PFSK-1 (cell line): ENCODE results near the gene ZNF202.

ENCODE experiments used
- FOXP2 ChIP-seq: optimal IDR thresholded peaks from 2 replicates; pipeline ENCODE3; 2011; ENCODE audit warnings: borderline replicate concordance, control low read depth, inconsistent platforms; ENCODE audit not compliant: insufficient read depth; ENCODE audit errors: extremely low read length, extremely low read depth
- POLR2AphosphoS5 ChIP-seq: IDR thresholded peaks from 2 replicates; pipeline ENCODE4 v1.6.1; 2012; ENCODE audit warnings: low read depth, mild to moderate bottlenecking, control low read depth, low read length, moderate library complexity
- SIN3A ChIP-seq: IDR thresholded peaks from 2 replicates; pipeline ENCODE4 v1.6.1; 2012; ENCODE audit warnings: mild to moderate bottlenecking, low read length, moderate library complexity, borderline replicate concordance; ENCODE audit not compliant: insufficient read depth
- TAF1 ChIP-seq: IDR thresholded peaks from 2 replicates; pipeline ENCODE4 v1.6.1; 2012; ENCODE audit warnings: low read length, control low read depth, borderline replicate concordance; ENCODE audit not compliant: insufficient read depth
- TF ChIP-seq, protein P1 (sequence below), 2 experiments: IDR thresholded peaks; 2 replicates each; pipeline versions ENCODE4 v1.6.1 to v1.8.0; 2011 to 2012; ENCODE audit warnings: low read depth in 2 of 2, low read length in 2 of 2, control low read depth in 1 of 2, inconsistent platforms in 1 of 2, mild to moderate bottlenecking in 1 of 2, moderate library complexity in 1 of 2; ENCODE audit not compliant: insufficient read depth in 1 of 2

DNA sequence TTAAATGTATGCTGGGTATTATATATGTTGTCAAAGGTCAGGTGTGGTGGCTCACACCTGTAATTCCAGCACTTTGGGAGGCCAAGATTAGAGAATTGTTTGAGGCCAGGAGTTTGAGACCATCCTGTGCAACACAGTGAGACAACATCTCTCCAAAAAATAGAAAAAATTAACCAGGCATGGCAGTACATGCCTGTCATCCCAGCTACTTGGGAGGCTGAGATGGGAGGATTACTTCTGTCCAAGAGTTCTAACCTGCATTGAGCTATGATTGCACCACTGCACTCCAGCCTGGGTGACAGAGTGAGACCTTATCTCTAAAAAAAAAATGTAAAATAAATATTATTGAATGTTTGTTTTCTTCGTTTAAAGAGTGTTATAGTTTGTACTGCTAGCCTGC, 24.1 kb upstream of the ZNF202 start:
- TF ChIP-seq POLR2AphosphoS5, result no peak
- TF ChIP-seq, protein P1, sequence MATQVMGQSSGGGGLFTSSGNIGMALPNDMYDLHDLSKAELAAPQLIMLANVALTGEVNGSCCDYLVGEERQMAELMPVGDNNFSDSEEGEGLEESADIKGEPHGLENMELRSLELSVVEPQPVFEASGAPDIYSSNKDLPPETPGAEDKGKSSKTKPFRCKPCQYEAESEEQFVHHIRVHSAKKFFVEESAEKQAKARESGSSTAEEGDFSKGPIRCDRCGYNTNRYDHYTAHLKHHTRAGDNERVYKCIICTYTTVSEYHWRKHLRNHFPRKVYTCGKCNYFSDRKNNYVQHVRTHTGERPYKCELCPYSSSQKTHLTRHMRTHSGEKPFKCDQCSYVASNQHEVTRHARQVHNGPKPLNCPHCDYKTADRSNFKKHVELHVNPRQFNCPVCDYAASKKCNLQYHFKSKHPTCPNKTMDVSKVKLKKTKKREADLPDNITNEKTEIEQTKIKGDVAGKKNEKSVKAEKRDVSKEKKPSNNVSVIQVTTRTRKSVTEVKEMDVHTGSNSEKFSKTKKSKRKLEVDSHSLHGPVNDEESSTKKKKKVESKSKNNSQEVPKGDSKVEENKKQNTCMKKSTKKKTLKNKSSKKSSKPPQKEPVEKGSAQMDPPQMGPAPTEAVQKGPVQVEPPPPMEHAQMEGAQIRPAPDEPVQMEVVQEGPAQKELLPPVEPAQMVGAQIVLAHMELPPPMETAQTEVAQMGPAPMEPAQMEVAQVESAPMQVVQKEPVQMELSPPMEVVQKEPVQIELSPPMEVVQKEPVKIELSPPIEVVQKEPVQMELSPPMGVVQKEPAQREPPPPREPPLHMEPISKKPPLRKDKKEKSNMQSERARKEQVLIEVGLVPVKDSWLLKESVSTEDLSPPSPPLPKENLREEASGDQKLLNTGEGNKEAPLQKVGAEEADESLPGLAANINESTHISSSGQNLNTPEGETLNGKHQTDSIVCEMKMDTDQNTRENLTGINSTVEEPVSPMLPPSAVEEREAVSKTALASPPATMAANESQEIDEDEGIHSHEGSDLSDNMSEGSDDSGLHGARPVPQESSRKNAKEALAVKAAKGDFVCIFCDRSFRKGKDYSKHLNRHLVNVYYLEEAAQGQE (IDR thresholded peaks at IDR 0.05; ENCODE audit: insufficient read depth in 1 of 2, low read depth in 2 of 2, low read length in 2 of 2), result no peak
- no peak for TF ChIP-seq SIN3A
- no peak for TF ChIP-seq TAF1
- no peak for TF ChIP-seq FOXP2
